ENCODE data around the gene ASB1. TPM values are rescaled to one million over a fixed set of nuclear protein-coding genes. Genes with fewer than 3 reads are reported as not detected.
A peak's percentile ranks its signal among the peaks of the same experiment; 100 is the strongest.

The ASB1 gene
- total and polyA plus RNA-seq, 2 donors: 13.8 to 32.5 TPM

- no peaks in the 10 kb centered on the region for H3K27me3 ChIP-seq (ENCODE audit: control insufficient read depth in 2 of 2, insufficient read depth in 1 of 2, low read length in 1 of 2)
- no peak overlapping the region for H3K27ac ChIP-seq (ENCODE audit: low read depth in 1 of 2, low read length in 1 of 2)
- no peak overlapping the region for H3K4me3 ChIP-seq (ENCODE audit: low read length in 2 of 2)
- peaks cover 0 to 10% of the 10 kb centered on the region in 2 donors for H3K4me1 ChIP-seq (ENCODE audit: control insufficient read depth in 2 of 2, insufficient read depth in 2 of 2, low read length in 2 of 2)
- 95% methylated on average over 5 of the region's 5 CpGs for WGBS
- DNase-seq (ENCODE audit: low read depth in 6 of 9, low spot score in 9 of 9): no peak
- H3K9me3 ChIP-seq (ENCODE audit: control insufficient read depth in 2 of 2, insufficient read depth in 1 of 2, low read length in 1 of 2): no peaks in the 10 kb centered on the region
- H3K36me3 ChIP-seq (ENCODE audit: control insufficient read depth in 2 of 2, insufficient read depth in 2 of 2, low read length in 1 of 2): no peaks in the 10 kb centered on the region
Observed at GRCh38 chr2:238383135-238383534, 43.6 kb upstream of the ASB1 start.

DNA sequence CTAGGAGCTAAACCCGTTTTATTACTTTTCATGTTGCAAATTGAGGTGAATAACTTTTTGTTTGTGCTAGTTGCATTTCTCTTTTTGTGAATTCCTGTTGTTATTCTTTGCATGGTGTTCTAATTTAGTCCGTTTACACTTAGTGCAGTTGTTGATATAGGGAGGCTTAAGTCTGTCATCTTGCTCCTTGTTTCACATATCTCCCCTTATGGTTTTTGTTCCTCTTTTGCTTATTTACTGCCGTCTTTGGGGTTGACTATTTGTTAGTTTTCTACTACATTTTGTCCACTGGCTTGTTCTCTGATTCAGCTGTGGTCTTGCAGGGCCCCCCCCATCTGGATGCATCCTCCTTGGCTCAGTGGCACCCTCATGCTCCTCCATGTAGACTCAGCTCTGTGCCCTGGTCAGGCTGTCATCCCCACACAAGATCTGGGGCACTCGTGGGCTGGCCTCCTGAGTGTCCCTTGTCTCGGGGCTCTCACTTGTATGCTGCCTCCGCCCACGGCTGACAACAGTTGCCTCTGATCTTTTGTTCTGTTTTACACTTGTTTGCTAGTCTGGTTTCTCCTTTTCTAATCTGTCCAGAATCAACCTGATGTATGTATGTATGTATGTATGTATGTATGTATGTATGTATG lies 42.9 kb upstream of the ASB1 start:
- no peak overlapping the region for H3K27ac ChIP-seq (ENCODE audit: low read depth in 1 of 2, low read length in 1 of 2)
- 97% methylated on average over 7 of the region's 7 CpGs for WGBS
- no peak for DNase-seq (ENCODE audit: low read depth in 6 of 9, low spot score in 9 of 9)

GRCh38 chr2:238387332-238387731 lies 39.4 kb upstream of the ASB1 start:
- Histone ChIP-seq H3K27ac (ENCODE audit: low read depth in 1 of 2, low read length in 1 of 2) (no peak overlapping the region), H3K36me3 (ENCODE audit: control insufficient read depth in 2 of 2, insufficient read depth in 2 of 2, low read length in 1 of 2) (no peaks in the 10 kb centered on the region), H3K4me3 (ENCODE audit: low read length in 2 of 2) (no peak overlapping the region), H3K4me1 (ENCODE audit: control insufficient read depth in 2 of 2, insufficient read depth in 2 of 2, low read length in 2 of 2) (no peaks in the 10 kb centered on the region), H3K27me3 (ENCODE audit: control insufficient read depth in 2 of 2, insufficient read depth in 1 of 2, low read length in 1 of 2) (no peaks in the 10 kb centered on the region), H3K9me3 (ENCODE audit: control insufficient read depth in 2 of 2, insufficient read depth in 1 of 2, low read length in 1 of 2) (no peaks in the 10 kb centered on the region)
- DNase-seq (ENCODE audit: low read depth in 6 of 9, low spot score in 9 of 9): no peak
- WGBS: 87% methylated on average over 4 of the region's 4 CpGs

More for the DNA sequence above, 42.9 kb upstream of the ASB1 start:
- Histone ChIP-seq H3K27me3 (ENCODE audit: control insufficient read depth in 2 of 2, insufficient read depth in 1 of 2, low read length in 1 of 2) (no peaks in the 10 kb centered on the region), H3K4me3 (ENCODE audit: low read length in 2 of 2) (no peak overlapping the region), H3K4me1 (ENCODE audit: control insufficient read depth in 2 of 2, insufficient read depth in 2 of 2, low read length in 2 of 2) (peaks cover 0 to 7% of the 10 kb centered on the region in 2 donors), H3K9me3 (ENCODE audit: control insufficient read depth in 2 of 2, insufficient read depth in 1 of 2, low read length in 1 of 2) (no peaks in the 10 kb centered on the region), H3K36me3 (ENCODE audit: control insufficient read depth in 2 of 2, insufficient read depth in 2 of 2, low read length in 1 of 2) (no peaks in the 10 kb centered on the region)

DNA sequence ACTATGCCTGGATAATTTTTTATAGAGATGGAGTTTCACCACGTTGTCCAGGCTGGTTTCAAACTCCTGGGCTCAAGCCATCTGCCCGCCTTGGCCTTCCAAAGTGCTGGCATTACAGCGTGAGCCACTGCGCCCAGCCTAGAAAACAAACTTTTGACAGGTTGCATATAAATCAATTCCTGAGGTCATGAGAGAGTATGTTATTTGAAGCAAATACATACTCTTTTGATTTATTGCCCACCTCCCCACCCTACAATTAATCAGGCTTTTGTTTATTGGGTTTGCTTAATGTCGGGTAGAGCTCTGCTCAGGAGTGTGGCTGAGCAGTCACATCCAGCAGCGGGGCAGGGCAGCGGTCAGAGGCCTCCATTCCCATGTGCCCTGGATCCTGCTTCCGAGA lies 37.9 kb upstream of the ASB1 start:
- no peaks in the 10 kb centered on the region for H3K4me1 ChIP-seq (ENCODE audit: control insufficient read depth in 2 of 2, insufficient read depth in 2 of 2, low read length in 2 of 2)
- 79% methylated on average over 8 of the region's 8 CpGs for WGBS
- H3K4me3 ChIP-seq (ENCODE audit: low read length in 2 of 2): no peak overlapping the region
- no peaks in the 10 kb centered on the region for H3K36me3 ChIP-seq (ENCODE audit: control insufficient read depth in 2 of 2, insufficient read depth in 2 of 2, low read length in 1 of 2)
- no peaks in the 10 kb centered on the region for H3K9me3 ChIP-seq (ENCODE audit: control insufficient read depth in 2 of 2, insufficient read depth in 1 of 2, low read length in 1 of 2)
- no peaks in the 10 kb centered on the region for H3K27me3 ChIP-seq (ENCODE audit: control insufficient read depth in 2 of 2, insufficient read depth in 1 of 2, low read length in 1 of 2)
- H3K27ac ChIP-seq (ENCODE audit: low read depth in 1 of 2, low read length in 1 of 2): no peak overlapping the region
- no peak for DNase-seq (ENCODE audit: low read depth in 6 of 9, low spot score in 9 of 9)

DNA sequence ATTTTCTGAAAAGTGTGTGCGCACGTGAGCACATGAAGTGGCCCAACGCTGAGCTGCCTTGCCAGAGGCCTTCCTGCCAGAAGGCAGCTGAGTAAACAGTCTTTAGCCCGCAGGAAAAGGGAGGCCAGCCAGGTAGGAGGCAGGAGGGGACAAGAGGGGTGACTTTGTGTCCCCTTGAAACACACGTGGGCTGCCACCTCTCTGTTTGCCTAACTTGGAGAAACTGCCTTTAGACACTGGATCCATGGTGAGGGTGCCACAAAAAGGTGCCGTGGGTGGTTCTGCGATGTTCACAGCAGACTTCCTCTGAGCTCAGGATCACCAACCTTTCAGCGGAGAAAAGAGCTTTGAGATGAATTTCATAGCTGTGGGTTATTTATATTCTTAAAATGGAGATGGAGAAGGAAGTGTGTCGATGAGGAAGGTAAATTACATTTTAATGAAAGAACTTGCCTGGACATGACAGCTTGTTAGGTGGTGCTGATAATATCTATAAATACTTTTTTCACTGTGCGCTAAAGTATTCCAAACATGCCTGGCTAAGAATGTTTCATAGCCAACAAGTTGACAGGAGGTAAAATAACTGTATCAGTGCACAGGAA lies 36.6 kb upstream of the ASB1 start:
- no peak for DNase-seq (ENCODE audit: low read depth in 6 of 9, low spot score in 9 of 9)
- no peaks in the 10 kb centered on the region for H3K9me3 ChIP-seq (ENCODE audit: control insufficient read depth in 2 of 2, insufficient read depth in 1 of 2, low read length in 1 of 2)
- 67% methylated on average over 10 of the region's 10 CpGs for WGBS
- H3K4me1 ChIP-seq (ENCODE audit: control insufficient read depth in 2 of 2, insufficient read depth in 2 of 2, low read length in 2 of 2): no peaks in the 10 kb centered on the region
- H3K4me3 ChIP-seq (ENCODE audit: low read length in 2 of 2): no peak overlapping the region
- no peaks in the 10 kb centered on the region for H3K27me3 ChIP-seq (ENCODE audit: control insufficient read depth in 2 of 2, insufficient read depth in 1 of 2, low read length in 1 of 2)
- H3K36me3 ChIP-seq (ENCODE audit: control insufficient read depth in 2 of 2, insufficient read depth in 2 of 2, low read length in 1 of 2): no peaks in the 10 kb centered on the region
- peak overlapping the region in 1 of 2 donors; percentile 65 for H3K27ac ChIP-seq (ENCODE audit: low read depth in 1 of 2, low read length in 1 of 2)

DNA sequence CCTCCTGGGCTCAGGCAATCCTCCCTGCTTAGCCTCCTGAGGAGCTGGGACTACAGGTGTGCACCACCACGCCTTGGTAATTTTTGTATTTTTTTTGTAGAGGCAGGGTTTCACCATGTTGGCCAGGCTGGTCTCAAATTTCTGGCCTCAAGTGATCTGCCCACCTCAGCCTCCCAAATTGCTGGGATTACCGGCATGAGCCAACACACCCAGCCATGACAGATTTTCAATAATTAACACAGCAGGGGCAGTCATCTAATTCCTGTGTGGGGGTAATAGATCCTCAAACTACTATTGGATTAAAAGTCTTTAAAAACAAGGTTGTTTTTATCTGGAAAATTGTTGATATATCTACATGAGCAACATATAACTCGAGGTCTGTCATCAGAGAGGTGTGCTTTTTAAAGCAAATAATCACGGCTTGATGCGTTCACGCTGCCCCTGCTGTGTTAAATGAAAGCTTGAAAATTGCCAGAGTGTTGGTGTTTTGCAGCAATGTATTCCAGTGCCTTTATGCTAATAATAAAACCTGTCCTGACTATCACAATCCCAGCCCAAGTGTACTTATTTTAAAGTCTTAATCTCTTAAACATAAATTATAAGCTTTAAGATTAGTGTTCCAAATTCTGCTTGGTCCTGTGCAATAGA lies 35.6 kb upstream of the ASB1 start:
- H3K27ac ChIP-seq (ENCODE audit: low read depth in 1 of 2, low read length in 1 of 2): no peak overlapping the region

DNA sequence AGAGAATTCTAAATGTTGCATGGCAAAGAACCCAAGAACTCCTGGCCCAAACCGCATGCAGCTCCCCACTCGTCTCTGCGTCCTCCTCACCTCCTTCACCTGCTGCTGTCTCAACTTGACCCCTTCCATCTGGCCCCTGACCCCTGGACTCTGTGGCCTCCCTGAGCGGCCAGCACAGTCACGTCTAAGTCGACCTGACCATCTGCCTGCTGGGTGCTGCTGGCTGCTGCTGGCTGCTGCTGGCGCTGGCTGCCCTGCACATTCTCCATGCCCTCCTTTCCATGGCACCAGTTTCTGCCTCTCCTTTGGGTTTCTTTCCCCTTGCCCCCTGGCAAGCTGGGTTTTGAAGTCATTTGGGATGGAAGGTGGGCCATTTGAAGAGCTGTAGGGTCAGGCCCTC lies 30.1 kb upstream of the ASB1 start:
- no peak for DNase-seq (ENCODE audit: low read depth in 6 of 9, low spot score in 9 of 9)
- H3K4me3 ChIP-seq (ENCODE audit: low read length in 2 of 2): no peak overlapping the region

More for the DNA sequence above, 35.6 kb upstream of the ASB1 start:
- Histone ChIP-seq H3K4me3 (ENCODE audit: low read length in 2 of 2) (no peak overlapping the region), H3K4me1 (ENCODE audit: control insufficient read depth in 2 of 2, insufficient read depth in 2 of 2, low read length in 2 of 2) (no peaks in the 10 kb centered on the region), H3K36me3 (ENCODE audit: control insufficient read depth in 2 of 2, insufficient read depth in 2 of 2, low read length in 1 of 2) (no peaks in the 10 kb centered on the region), H3K27me3 (ENCODE audit: control insufficient read depth in 2 of 2, insufficient read depth in 1 of 2, low read length in 1 of 2) (no peaks in the 10 kb centered on the region), H3K9me3 (ENCODE audit: control insufficient read depth in 2 of 2, insufficient read depth in 1 of 2, low read length in 1 of 2) (no peaks in the 10 kb centered on the region)
- 98% methylated on average over 6 of the region's 6 CpGs for WGBS
- no peak for DNase-seq (ENCODE audit: low read depth in 6 of 9, low spot score in 9 of 9)

GRCh38 chr2:238397356-238397755 lies 29.4 kb upstream of the ASB1 start:
- DNase-seq (ENCODE audit: low read depth in 6 of 9, low spot score in 9 of 9): no peak
- Histone ChIP-seq H3K4me1 (ENCODE audit: control insufficient read depth in 2 of 2, insufficient read depth in 2 of 2, low read length in 2 of 2) (no peaks in the 10 kb centered on the region), H3K9me3 (ENCODE audit: control insufficient read depth in 2 of 2, insufficient read depth in 1 of 2, low read length in 1 of 2) (no peaks in the 10 kb centered on the region), H3K27ac (ENCODE audit: low read depth in 1 of 2, low read length in 1 of 2) (no peak overlapping the region), H3K4me3 (ENCODE audit: low read length in 2 of 2) (no peak overlapping the region), H3K36me3 (ENCODE audit: control insufficient read depth in 2 of 2, insufficient read depth in 2 of 2, low read length in 1 of 2) (no peaks in the 10 kb centered on the region), H3K27me3 (ENCODE audit: control insufficient read depth in 2 of 2, insufficient read depth in 1 of 2, low read length in 1 of 2) (no peaks in the 10 kb centered on the region)
- 97% methylated on average over 14 of the region's 14 CpGs for WGBS

More for the DNA sequence above, 30.1 kb upstream of the ASB1 start:
- Histone ChIP-seq H3K27ac (ENCODE audit: low read depth in 1 of 2, low read length in 1 of 2) (no peak overlapping the region), H3K9me3 (ENCODE audit: control insufficient read depth in 2 of 2, insufficient read depth in 1 of 2, low read length in 1 of 2) (no peaks in the 10 kb centered on the region), H3K27me3 (ENCODE audit: control insufficient read depth in 2 of 2, insufficient read depth in 1 of 2, low read length in 1 of 2) (no peaks in the 10 kb centered on the region), H3K4me1 (ENCODE audit: control insufficient read depth in 2 of 2, insufficient read depth in 2 of 2, low read length in 2 of 2) (no peaks in the 10 kb centered on the region), H3K36me3 (ENCODE audit: control insufficient read depth in 2 of 2, insufficient read depth in 2 of 2, low read length in 1 of 2) (no peaks in the 10 kb centered on the region)
- 97% methylated on average over 7 of the region's 7 CpGs for WGBS

DNA sequence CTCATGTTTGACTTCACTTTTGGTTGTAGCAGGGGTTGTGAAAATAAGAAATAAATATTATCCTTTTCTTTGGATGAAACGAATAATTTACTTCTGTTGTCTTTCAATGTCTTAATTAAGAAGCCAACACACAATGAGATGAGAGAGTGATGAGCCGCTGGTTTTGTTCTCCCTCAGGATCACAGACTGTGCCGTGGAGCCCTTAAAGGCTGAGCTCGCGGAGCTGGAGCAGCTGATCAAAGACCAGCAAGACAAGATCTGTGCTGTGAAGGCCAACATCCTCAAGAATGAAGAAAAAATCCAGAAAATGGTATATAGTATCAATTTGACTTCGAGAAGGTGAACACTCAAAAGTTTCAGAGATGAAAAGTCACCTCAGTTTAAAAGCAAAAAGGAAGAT lies 28.1 kb upstream of the ASB1 start:
- Histone ChIP-seq H3K9me3 (ENCODE audit: control insufficient read depth in 2 of 2, insufficient read depth in 1 of 2, low read length in 1 of 2) (no peaks in the 10 kb centered on the region), H3K27me3 (ENCODE audit: control insufficient read depth in 2 of 2, insufficient read depth in 1 of 2, low read length in 1 of 2) (no peaks in the 10 kb centered on the region), H3K27ac (ENCODE audit: low read depth in 1 of 2, low read length in 1 of 2) (no peak overlapping the region), H3K36me3 (ENCODE audit: control insufficient read depth in 2 of 2, insufficient read depth in 2 of 2, low read length in 1 of 2) (no peaks in the 10 kb centered on the region), H3K4me3 (ENCODE audit: low read length in 2 of 2) (no peak overlapping the region), H3K4me1 (ENCODE audit: control insufficient read depth in 2 of 2, insufficient read depth in 2 of 2, low read length in 2 of 2) (no peaks in the 10 kb centered on the region)
- DNase-seq (ENCODE audit: low read depth in 6 of 9, low spot score in 9 of 9): no peak
- 96% methylated on average over 6 of the region's 6 CpGs for WGBS
